Ascending aorta (tissue), 2 donors: ENCODE results near the gene MALRD1. TPM values are rescaled to one million over a fixed set of nuclear protein-coding genes. Genes with fewer than 3 reads are reported as not detected.

Experiments used
- DNase-seq, 2 donors: peaks; one replicate each; pipeline ENCODE4 v3.0.0-alpha.2; 2019; ENCODE audit warnings: low spot score in 2 of 2
- H3K27ac ChIP-seq, 2 donors: fragments of 200-600 bp; sonication (generic); one replicate each; pipeline ENCODE4 v1.5.1; 2016 to 2017; ENCODE audit warnings: mild to moderate bottlenecking in 1 of 2
- H3K27me3 ChIP-seq: fragments of 200-600 bp; sonication (generic); one replicate; pipeline ENCODE4 v1.5.1; 2017
- H3K36me3 ChIP-seq, 2 donors: fragments of 200-600 bp; sonication (generic); one replicate each; pipeline ENCODE4 v1.5.1; 2016
- H3K4me1 ChIP-seq, 2 donors: fragments of 200-600 bp; sonication (generic); one replicate each; pipeline ENCODE4 v1.5.1; 2016 to 2017; ENCODE audit warnings: mild to moderate bottlenecking in 1 of 2
- H3K4me3 ChIP-seq, 2 donors: fragments of 200-600 bp; sonication (generic); one replicate each; pipeline ENCODE4 v1.5.1; 2016 to 2017; ENCODE audit warnings: mild to moderate bottlenecking in 1 of 2
- H3K9me3 ChIP-seq, 2 donors: fragments of 200-600 bp; sonication (generic); one replicate each; pipeline ENCODE4 v1.5.1; 2016
- CTCF ChIP-seq, 3 experiments: fragments of 200-600 bp in 2 of 3; fragments of 450-650 bp in 1 of 3; sonication (generic) in 2 of 3; IDR thresholded peaks; one replicate each; pipeline ENCODE4 v1.5.1; 2016 to 2019; ENCODE audit warnings: antibody characterized with exemption in 3 of 3, mild to moderate bottlenecking in 1 of 3, moderate library complexity in 1 of 3
- intact Hi-C: fragments of 100-400 bp; cut with DNase I; formaldehyde crosslinking; loops from one replicate; pipeline ENCODE4 v1.15.1; 2023
- total RNA-seq: library from RNA; depleted of rRNA; stranded (reverse); fragments of >200 nt; gene quantifications from one replicate; pipeline ENCODE4 v1.1.0, GENCODE V29; 2016

Gene MALRD1
- total RNA-seq, 1 donor from 2014 or later: not detected

- H3K27me3 ChIP-seq: no peaks in the 10 kb centered on the region
- H3K4me3 ChIP-seq: no peak overlapping the region
- no peaks in the 10 kb centered on the region for H3K9me3 ChIP-seq
- intact Hi-C loops: no loop called here
- DNase-seq: no peak
- TF ChIP-seq CTCF (IDR thresholded peaks at IDR 0.05): no peak
- no peak overlapping the region for H3K27ac ChIP-seq
- H3K4me1 ChIP-seq: no peaks in the 10 kb centered on the region
- no peaks in the 10 kb centered on the region for H3K36me3 ChIP-seq
Observed at GRCh38 chr10:19588608-19589007, 540.0 kb downstream of the MALRD1 start.

GRCh38 chr10:19592276-19592675 lies 543.7 kb downstream of the MALRD1 start:
- no peak for DNase-seq
- no peak for TF ChIP-seq CTCF (IDR thresholded peaks at IDR 0.05)
- Histone ChIP-seq H3K4me1 (no peaks in the 10 kb centered on the region), H3K27ac (no peak overlapping the region), H3K27me3 (no peaks in the 10 kb centered on the region), H3K4me3 (no peak overlapping the region), H3K36me3 (no peaks in the 10 kb centered on the region), H3K9me3 (no peaks in the 10 kb centered on the region)
- intact Hi-C loops: no loop called here

GRCh38 chr10:19595212-19595845 lies 546.7 kb downstream of the MALRD1 start:
- no peak for DNase-seq
- Histone ChIP-seq H3K4me1 (no peaks in the 10 kb centered on the region), H3K4me3 (no peak overlapping the region), H3K27ac (no peak overlapping the region), H3K9me3 (no peaks in the 10 kb centered on the region), H3K27me3 (no peaks in the 10 kb centered on the region), H3K36me3 (no peaks in the 10 kb centered on the region)
- intact Hi-C loops: no loop called here
- no peak for TF ChIP-seq CTCF (IDR thresholded peaks at IDR 0.05)

GRCh38 chr10:19605806-19606205 lies 557.2 kb downstream of the MALRD1 start:
- Histone ChIP-seq H3K27ac (no peak overlapping the region), H3K9me3 (no peaks in the 10 kb centered on the region), H3K27me3 (no peaks in the 10 kb centered on the region), H3K4me1 (no peaks in the 10 kb centered on the region), H3K36me3 (no peaks in the 10 kb centered on the region), H3K4me3 (no peak overlapping the region)
- intact Hi-C loops: no loop called here
- TF ChIP-seq CTCF (IDR thresholded peaks at IDR 0.05): no peak
- DNase-seq: no peak

DNA sequence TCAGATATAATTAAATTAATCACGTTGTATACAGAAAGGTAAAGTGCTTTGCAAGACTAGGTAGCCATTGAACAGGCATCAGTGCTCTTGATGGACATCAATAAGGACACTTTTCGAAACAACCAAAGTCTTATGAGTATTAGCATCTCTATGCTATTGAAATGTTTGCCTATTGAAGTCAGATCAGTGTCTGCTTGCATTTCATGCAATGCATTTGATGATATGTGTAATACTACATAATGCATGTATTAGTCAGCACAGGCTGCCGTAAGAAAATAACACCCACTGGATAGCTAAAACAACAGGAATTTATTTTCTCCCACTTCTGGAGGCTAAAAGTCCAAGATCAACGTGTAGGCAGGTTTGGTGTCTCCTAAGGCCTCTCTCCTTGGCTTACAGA lies 558.4 kb downstream of the MALRD1 start:
- no peaks in the 10 kb centered on the region for H3K9me3 ChIP-seq
- no peak for TF ChIP-seq CTCF (IDR thresholded peaks at IDR 0.05)

DNA sequence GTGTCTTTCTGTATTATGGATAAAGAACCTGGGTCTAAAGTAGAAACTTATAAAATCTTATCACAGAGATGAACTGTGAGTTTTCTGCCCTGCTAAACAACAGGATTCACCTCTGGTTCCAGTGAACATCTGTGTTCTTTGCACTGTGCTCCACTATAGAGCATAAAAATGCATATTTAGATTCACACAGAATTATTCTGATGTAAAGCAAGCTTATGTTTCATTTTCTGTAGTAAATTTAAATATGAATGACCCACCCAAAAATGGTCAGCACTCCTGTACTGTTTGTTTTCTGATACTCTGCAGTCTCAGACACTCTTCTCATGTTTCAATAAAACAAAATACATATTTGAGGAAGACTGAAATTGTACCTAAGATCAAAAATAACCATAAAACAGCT lies 563.2 kb downstream of the MALRD1 start:
- Histone ChIP-seq H3K27me3 (no peaks in the 10 kb centered on the region), H3K36me3 (no peaks in the 10 kb centered on the region), H3K27ac (no peak overlapping the region), H3K4me3 (no peak overlapping the region), H3K9me3 (no peaks in the 10 kb centered on the region), H3K4me1 (no peaks in the 10 kb centered on the region)
- no peak for TF ChIP-seq CTCF (IDR thresholded peaks at IDR 0.05)
- intact Hi-C loops: no loop called here
- no peak for DNase-seq

More for the DNA sequence above, 558.4 kb downstream of the MALRD1 start:
- H3K4me3 ChIP-seq: no peak overlapping the region
- no peaks in the 10 kb centered on the region for H3K36me3 ChIP-seq
- H3K27me3 ChIP-seq: no peaks in the 10 kb centered on the region
- no peak for DNase-seq
- H3K27ac ChIP-seq: no peak overlapping the region
- intact Hi-C loops: no loop called here
- H3K4me1 ChIP-seq: no peaks in the 10 kb centered on the region
